H1 (cell line): ENCODE results near the gene NFKBIL1. TPM values are rescaled to one million over a fixed set of nuclear protein-coding genes. Genes with fewer than 3 reads are reported as not detected.

Experiments used
- CTCF ChIA-PET: fragments of 300-600 bp; sonication (Branson Sonifier 250); formaldehyde crosslinking; loops from one replicate; lab custom pipeline; 2021; ENCODE audit not compliant: partially characterized antibody; lab: Charles Lee
- POLR2A ChIA-PET: fragments of 300-600 bp; sonication (Branson Sonifier 250); formaldehyde crosslinking; loops from one replicate; lab custom pipeline; 2021; ENCODE audit warnings: inconsistent platforms; ENCODE audit not compliant: partially characterized antibody; lab: Charles Lee
- DNase-seq, 2 experiments: peaks; one replicate each; pipeline versions ENCODE4 v3.0.0 to v3.0.0-alpha.2; 2010 to 2022; ENCODE audit warnings: low spot score in 2 of 2, low read depth in 1 of 2, mixed read lengths in 1 of 2
- FAIRE-seq: peaks from 2 replicates; lab custom pipeline; 2011; peaks lifted over from hg19 to GRCh38; lab: Jason Lieb, UNC
- H2AFZ ChIP-seq: 2 replicates; pipeline ENCODE4 v1.8.1; 2012; ENCODE audit warnings: low read length, inconsistent platforms
- H2AK5ac ChIP-seq: 2 replicates; pipeline ENCODE4 v1.6.1; 2013; ENCODE audit warnings: low read depth, low read length
- H2BK120ac ChIP-seq: replicated peaks from 2 replicates; pipeline ENCODE3; 2013; ENCODE audit warnings: low read depth, low read length, inconsistent platforms
- H2BK12ac ChIP-seq: 2 replicates; pipeline ENCODE4 v1.6.1; 2013; ENCODE audit warnings: low read depth, low read length
- H2BK15ac ChIP-seq: 2 replicates; pipeline ENCODE4 v1.6.1; 2013; ENCODE audit warnings: low read length
- H2BK20ac ChIP-seq: 2 replicates; pipeline ENCODE4 v1.6.1; 2013; ENCODE audit warnings: low read length
- H2BK5ac ChIP-seq: 2 replicates; pipeline ENCODE4 v1.6.1; 2013; ENCODE audit warnings: low read depth, low read length
- H3K14ac ChIP-seq: 2 replicates; pipeline ENCODE4 v1.6.1; 2013; ENCODE audit warnings: inconsistent platforms; ENCODE audit not compliant: insufficient read length
- H3K18ac ChIP-seq: 2 replicates; pipeline ENCODE4 v1.6.1; 2013; ENCODE audit warnings: low read length; ENCODE audit errors: extremely low read depth
- H3K23ac ChIP-seq: 2 replicates; pipeline ENCODE4 v1.6.1; 2013; ENCODE audit warnings: inconsistent platforms; ENCODE audit not compliant: insufficient read length
- H3K23me2 ChIP-seq: 2 replicates; pipeline ENCODE4 v1.6.1; 2013; ENCODE audit warnings: low read depth, low read length
- H3K27ac ChIP-seq: 2 replicates; pipeline ENCODE4 v1.6.1; 2011; ENCODE audit warnings: low read depth, low read length, inconsistent platforms
- H3K27me3 ChIP-seq, 4 experiments: replicated peaks in 1 of 4; 1 replicate in 1 of 4; 2 replicates in 3 of 4; pipeline versions ENCODE4 v1.6.1 to v1.8.1; 2011 to 2013; ENCODE audit warnings: low read length in 3 of 4, mild to moderate bottlenecking in 3 of 4, inconsistent platforms in 2 of 4, mixed read lengths in 2 of 4, moderate library complexity in 1 of 4; ENCODE audit not compliant: control insufficient read depth in 3 of 4, insufficient read depth in 3 of 4; ENCODE audit errors: extremely low read depth in 1 of 4
- H3K36me3 ChIP-seq, 4 experiments: 2 replicates each; pipeline versions ENCODE4 v1.6.1 to v1.8.1; 2011 to 2013; ENCODE audit warnings: mild to moderate bottlenecking in 4 of 4, low read length in 3 of 4, moderate library complexity in 2 of 4, control low read depth in 1 of 4, inconsistent platforms in 1 of 4; ENCODE audit not compliant: insufficient read depth in 4 of 4, control insufficient read depth in 2 of 4
- H3K4ac ChIP-seq: replicated peaks from 2 replicates; pipeline ENCODE3; 2013; ENCODE audit warnings: low read length, low read depth, mixed read lengths, inconsistent platforms; ENCODE audit not compliant: insufficient read length
- H3K4me1 ChIP-seq, 4 experiments: replicated peaks in 1 of 4; 1 replicate in 1 of 4; 2 replicates in 3 of 4; pipeline versions ENCODE4 v1.6.1 to v1.8.1; 2011 to 2013; ENCODE audit warnings: low read length in 3 of 4, inconsistent platforms in 2 of 4, mixed read lengths in 1 of 4; ENCODE audit not compliant: insufficient read depth in 4 of 4, control insufficient read depth in 3 of 4
- H3K4me2 ChIP-seq, 2 experiments: 2 replicates each; pipeline versions ENCODE4 v1.6.1 to v1.8.1; 2011 to 2013; ENCODE audit warnings: low read depth in 2 of 2, low read length in 2 of 2, control low read depth in 1 of 2, inconsistent platforms in 1 of 2, mild to moderate bottlenecking in 1 of 2; ENCODE audit not compliant: insufficient read depth in 1 of 2
- H3K4me3 ChIP-seq, 4 experiments: fragments of 200-600, 300-600 bp in 1 of 4; sonication (generic), shearing (Covaris generic), sonication (Bioruptor Twin) in 1 of 4; 2 replicates each; pipeline versions ENCODE4 v1.5.1 to v1.8.1; 2011 to 2016; ENCODE audit warnings: low read length in 4 of 4, low read depth in 3 of 4, control low read depth in 2 of 4, inconsistent platforms in 2 of 4, mild to moderate bottlenecking in 2 of 4, mixed read lengths in 1 of 4, moderate library complexity in 1 of 4; ENCODE audit not compliant: insufficient read depth in 2 of 4; ENCODE audit errors: extremely low read depth in 1 of 4
- H3K56ac ChIP-seq: replicated peaks from 2 replicates; pipeline ENCODE3; 2013; ENCODE audit warnings: low read depth, mild to moderate bottlenecking, mixed read lengths, low read length, inconsistent platforms; ENCODE audit not compliant: insufficient read length
- H3K79me1 ChIP-seq: 2 replicates; pipeline ENCODE4 v1.6.1; 2013; ENCODE audit warnings: low read depth, low read length, control low read depth
- H3K79me2 ChIP-seq, 2 experiments: 2 replicates each; pipeline versions ENCODE4 v1.6.1 to v1.8.1; 2012 to 2013; ENCODE audit warnings: low read length in 2 of 2, mild to moderate bottlenecking in 2 of 2, inconsistent platforms in 1 of 2; ENCODE audit not compliant: insufficient read depth in 2 of 2, control insufficient read depth in 1 of 2
- H3K9ac ChIP-seq, 4 experiments: replicated peaks in 1 of 4; 1 replicate in 1 of 4; 2 replicates in 3 of 4; pipeline versions ENCODE4 v1.6.1 to v1.8.1; 2011 to 2013; ENCODE audit warnings: low read depth in 3 of 4, low read length in 3 of 4, control low read depth in 2 of 4, mild to moderate bottlenecking in 2 of 4, moderate library complexity in 2 of 4, inconsistent platforms in 1 of 4; ENCODE audit errors: extremely low read depth in 1 of 4
- H3K9me3 ChIP-seq, 2 experiments: 2 replicates each; pipeline versions ENCODE4 v1.6.1 to v1.8.1; 2012 to 2013; ENCODE audit warnings: mild to moderate bottlenecking in 2 of 2, moderate library complexity in 2 of 2, control low read depth in 1 of 2, inconsistent platforms in 1 of 2, low read depth in 1 of 2, low read length in 1 of 2, mixed read lengths in 1 of 2; ENCODE audit not compliant: insufficient read depth in 2 of 2
- H4K20me1 ChIP-seq, 2 experiments: replicated peaks in 1 of 2; 2 replicates each; pipeline versions ENCODE3 to v1.8.1; 2011 to 2013; ENCODE audit warnings: inconsistent platforms in 2 of 2, low read length in 2 of 2, mild to moderate bottlenecking in 1 of 2; ENCODE audit not compliant: insufficient read depth in 2 of 2, control insufficient read depth in 1 of 2
- H4K5ac ChIP-seq: 2 replicates; pipeline ENCODE4 v1.6.1; 2013; ENCODE audit warnings: low read length, low read depth, mixed read lengths, inconsistent platforms; ENCODE audit not compliant: insufficient read length
- H4K8ac ChIP-seq: 2 replicates; pipeline ENCODE4 v1.8.0; 2013; ENCODE audit warnings: mild to moderate bottlenecking, moderate library complexity, low read length, inconsistent platforms; ENCODE audit not compliant: insufficient read depth; ENCODE audit errors: extremely low read depth
- H4K91ac ChIP-seq: replicated peaks from 2 replicates; pipeline ENCODE3; 2013; ENCODE audit warnings: low read length, mixed read lengths, inconsistent platforms; ENCODE audit not compliant: insufficient read length
- BACH1 ChIP-seq: IDR thresholded peaks from 2 replicates; pipeline ENCODE4 v1.6.1; 2012; ENCODE audit warnings: low read length, improper control_type of control experiment
- BCL11A ChIP-seq, 2 experiments: IDR thresholded peaks; one replicate each; pipeline ENCODE4 v1.6.1; 2011; ENCODE audit warnings: low read depth in 2 of 2, low read length in 2 of 2, mild to moderate bottlenecking in 2 of 2
- CBX5 ChIP-seq: fragments of 300-800, 300-1000 bp; sonication (generic); IDR thresholded peaks from 2 replicates; pipeline ENCODE4 v1.7.1; 2016; ENCODE audit warnings: antibody characterized with exemption, low read length, low read depth
- CHD1 ChIP-seq: IDR thresholded peaks from 2 replicates; pipeline ENCODE4 v1.6.1; 2012; ENCODE audit warnings: low read depth, low read length, improper control_type of control experiment
- EGR1 ChIP-seq: IDR thresholded peaks from 2 replicates; pipeline ENCODE4 v1.6.1; 2011; ENCODE audit warnings: low read depth, low read length, borderline replicate concordance
- HDAC2 ChIP-seq, 2 experiments: fragments of 300-600 bp in 1 of 2; sonication (generic) in 1 of 2; IDR thresholded peaks; 2 replicates each; pipeline ENCODE4 v1.6.1; 2011 to 2012; ENCODE audit warnings: low read depth in 2 of 2, low read length in 2 of 2, mild to moderate bottlenecking in 2 of 2, moderate library complexity in 2 of 2, borderline replicate concordance in 1 of 2, inconsistent platforms in 1 of 2
- HDAC6 ChIP-seq: IDR thresholded peaks from one replicate; pipeline ENCODE4 v1.7.1; 2012; ENCODE audit warnings: low read depth, mild to moderate bottlenecking, inconsistent platforms, low read length, moderate library complexity
- JUN ChIP-seq: IDR thresholded peaks from 2 replicates; pipeline ENCODE4 v1.6.1; 2011; ENCODE audit warnings: low read depth, mild to moderate bottlenecking, improper control_type of control experiment, low read length
- KDM1A ChIP-seq: fragments of 200-600, 300-600 bp; sonication (generic); IDR thresholded peaks from 2 replicates; pipeline ENCODE4 v1.7.1; 2016; ENCODE audit warnings: mild to moderate bottlenecking, low read length, borderline replicate concordance
- MAFK ChIP-seq: IDR thresholded peaks from 2 replicates; pipeline ENCODE4 v1.6.1; 2012; ENCODE audit warnings: low read depth, mild to moderate bottlenecking, improper control_type of control experiment, low read length
- NANOG ChIP-seq: IDR thresholded peaks from 2 replicates; pipeline ENCODE4 v1.6.1; 2011; ENCODE audit warnings: low read length, low read depth, mild to moderate bottlenecking, inconsistent platforms; ENCODE audit not compliant: insufficient read depth, poor library complexity, severe bottlenecking
- SAP30 ChIP-seq: fragments of 300-600 bp; sonication (generic); IDR thresholded peaks from 2 replicates; pipeline ENCODE4 v1.7.1; 2012; ENCODE audit warnings: low read length, moderate library complexity, mild to moderate bottlenecking, inconsistent platforms; ENCODE audit not compliant: insufficient read depth, insufficient replicate concordance
- SIRT6 ChIP-seq: IDR thresholded peaks from one replicate; pipeline ENCODE4 v1.7.1; 2012; ENCODE audit warnings: low read length, inconsistent platforms
- SRF ChIP-seq: IDR thresholded peaks from 2 replicates; pipeline ENCODE4 v1.6.1; 2011; ENCODE audit warnings: mild to moderate bottlenecking, low read depth, low read length, moderate library complexity
- TBP ChIP-seq: IDR thresholded peaks from 2 replicates; pipeline ENCODE4 v1.6.1; 2011; ENCODE audit warnings: low read depth, low read length, improper control_type of control experiment
- ZNF274 ChIP-seq: IDR thresholded peaks from 2 replicates; pipeline ENCODE4 v1.7.0; 2012; ENCODE audit warnings: low read length, borderline replicate concordance; ENCODE audit errors: extremely low read depth
- polyA plus RNA-seq, 7 experiments: library from polyadenylated mRNA; depleted of rRNA in 3 of 7; stranded (reverse) in 5 of 7; unstranded in 2 of 7; fragments of >200 nt in 5 of 7; fragments of 200-250 nt in 2 of 7; gene quantifications; 1 replicate in 5 of 7; 2 replicates in 1 of 7; 4 replicates in 1 of 7; pipeline versions ENCODE4 v1.2.1 to v1.2.3, GENCODE V29; 2011 to 2013; ENCODE audit warnings: missing spikeins in 2 of 7, mixed read lengths in 2 of 7
- total RNA-seq: library from RNA; stranded (reverse); fragmentation: NEBNext Ultra II Directional; extraction: Animal tissue kit (Norgen Biotek cat#: 25700); gene quantifications from 2 replicates; pipeline ENCODE4 v1.2.1, GENCODE V29; 2021

The NFKBIL1 gene
- total and polyA plus RNA-seq, 2 of the 8 experiments (the other 6 are each of a cell fraction or from before 2014, with no cell fraction given), result 7.5 to 11.2 TPM

- H4K8ac ChIP-seq, result no peak overlapping the region
- POLR2A ChIA-PET, result interaction anchor here (1.1 to 10.9 kb wide), 4 partner anchors 11 to 21 kb away, joined by 3 to 110 read pairs (median 6); partner anchors contain the start of genes DDX39B, LTB and TNF
- H3K4me3 ChIP-seq, result no peak overlapping the region
- no peak overlapping the region for H4K5ac ChIP-seq
- H4K20me1 ChIP-seq, result no peaks in the 10 kb centered on the region
- H2BK15ac ChIP-seq, result no peak overlapping the region
- H3K79me2 ChIP-seq, result no peaks in the 10 kb centered on the region
- H2BK120ac ChIP-seq, result no peak overlapping the region
- H3K56ac ChIP-seq, result no peak overlapping the region
- H2BK12ac ChIP-seq, result no peak overlapping the region
- no peak for DNase-seq
- H3K18ac ChIP-seq, result no peak overlapping the region
- no peak overlapping the region for H4K91ac ChIP-seq
- no peak overlapping the region for H3K9ac ChIP-seq
- no peaks in the 10 kb centered on the region for H3K23me2 ChIP-seq
- no peak overlapping the region for H3K23ac ChIP-seq
- H2BK20ac ChIP-seq, result no peak overlapping the region
- FAIRE-seq, result no peak
- H3K27me3 ChIP-seq, result no peaks in the 10 kb centered on the region
- H2AK5ac ChIP-seq, result no peak overlapping the region
- no peaks in the 10 kb centered on the region for H3K4me1 ChIP-seq
- H2BK5ac ChIP-seq, result no peak overlapping the region
- H2AFZ ChIP-seq, result no peak overlapping the region
- peaks cover 2 to 15% (median 5%) of the 10 kb centered on the region in 4 experiments; a peak in 5 of 8 replicates for H3K36me3 ChIP-seq
- CTCF ChIA-PET, result interaction anchor here (2.3 to 24.7 kb wide), 2 partner anchors 14 to 41 kb away, joined by 5 to 613 read pairs; partner anchors contain the start of genes ATP6V1G2 and NCR3
- H3K9me3 ChIP-seq, result no peaks in the 10 kb centered on the region
- H3K4ac ChIP-seq, result no peak overlapping the region
- no peak overlapping the region for H3K27ac ChIP-seq
- H3K79me1 ChIP-seq, result no peaks in the 10 kb centered on the region
- H3K14ac ChIP-seq, result no peak overlapping the region
- no peak overlapping the region for H3K4me2 ChIP-seq
- TF ChIP-seq SAP30 (no peak), TBP (no peak), HDAC6 (no peak), HDAC2 (IDR thresholded peaks at IDR 0.05; ENCODE audit: borderline replicate concordance in 1 of 2, low read depth in 2 of 2, low read length in 2 of 2) (no peak), NANOG (no peak), KDM1A (no peak), BCL11A (IDR thresholded peaks at IDR 0.05; ENCODE audit: low read depth in 2 of 2, low read length in 2 of 2) (no peak), CHD1 (no peak), SRF (no peak), SIRT6 (no peak), JUN (no peak), CBX5 (no peak), MAFK (no peak), EGR1 (no peak), BACH1 (no peak), ZNF274 (no peak)
These were observed 13.3 kb downstream of the NFKBIL1 start for GRCh38 chr6:31560697-31561058.
